Fibroblast of lung (primary cell): ENCODE measurements around the gene NRIP1. TPM values are rescaled to one million over a fixed set of nuclear protein-coding genes. Genes with fewer than 3 reads are reported as not detected.

Experiments
- DNase-seq, 2 donors: peaks; one replicate each; pipeline versions ENCODE4 v3.0.0 to v3.0.0-alpha.2; 2010; ENCODE audit warnings: low read depth in 2 of 2
- H2AFZ ChIP-seq: 2 replicates; pipeline ENCODE4 v1.5.1; 2012; ENCODE audit warnings: low read length, control low read depth, inconsistent platforms
- H3K27ac ChIP-seq: 2 replicates; pipeline ENCODE4 v1.5.1; 2011; ENCODE audit warnings: low read length, control low read depth; ENCODE audit not compliant: insufficient read depth
- H3K27me3 ChIP-seq: 2 replicates; pipeline ENCODE4 v1.5.1; 2011; ENCODE audit warnings: mild to moderate bottlenecking, low read length; ENCODE audit not compliant: control insufficient read depth, insufficient read depth
- H3K36me3 ChIP-seq: 2 replicates; pipeline ENCODE4 v1.5.1; 2011; ENCODE audit warnings: low read length; ENCODE audit not compliant: control insufficient read depth, insufficient read depth
- H3K4me1 ChIP-seq: 2 replicates; pipeline ENCODE4 v1.5.1; 2011; ENCODE audit warnings: low read length; ENCODE audit not compliant: control insufficient read depth, insufficient read depth; ENCODE audit errors: extremely low read depth
- H3K4me2 ChIP-seq: 2 replicates; pipeline ENCODE4 v1.5.1; 2011; ENCODE audit warnings: low read length, control low read depth; ENCODE audit not compliant: insufficient read depth; ENCODE audit errors: extremely low read depth
- H3K4me3 ChIP-seq, 4 experiments: fragments of 200-600 bp in 1 of 4; sonication (generic) in 1 of 4; replicated peaks in 1 of 4; 2 replicates each; pipeline ENCODE4 v1.5.1; 2011 to 2016; ENCODE audit warnings: low read length in 4 of 4, low read depth in 3 of 4, mild to moderate bottlenecking in 3 of 4, control low read depth in 2 of 4, inconsistent platforms in 1 of 4, mixed read lengths in 1 of 4; ENCODE audit not compliant: insufficient read depth in 1 of 4; ENCODE audit errors: control extremely low read depth in 1 of 4
- H3K79me2 ChIP-seq: 2 replicates; pipeline ENCODE4 v1.5.1; 2012; ENCODE audit warnings: mild to moderate bottlenecking, low read length, inconsistent platforms; ENCODE audit not compliant: control insufficient read depth, insufficient read depth
- H3K9ac ChIP-seq: 2 replicates; pipeline ENCODE4 v1.5.1; 2011; ENCODE audit warnings: mild to moderate bottlenecking, low read length, control low read depth; ENCODE audit not compliant: insufficient read depth
- H3K9me3 ChIP-seq: 2 replicates; pipeline ENCODE4 v1.5.1; 2012; ENCODE audit warnings: low read depth, low read length; ENCODE audit not compliant: control insufficient read depth, insufficient read depth
- H4K20me1 ChIP-seq: 2 replicates; pipeline ENCODE4 v1.5.1; 2011; ENCODE audit warnings: low read length; ENCODE audit not compliant: control insufficient read depth, insufficient read depth; ENCODE audit errors: extremely low read depth
- EZH2 ChIP-seq: IDR thresholded peaks from 2 replicates; pipeline ENCODE4 v1.5.1; 2012; ENCODE audit warnings: low read length, control low read depth, mild to moderate bottlenecking; ENCODE audit errors: missing control alignments
- polyA plus RNA-seq, 2 donors: library from polyadenylated mRNA; depleted of rRNA in 1 of 2; stranded (reverse) in 1 of 2; unstranded in 1 of 2; fragments of >200 nt; gene quantifications; 2 replicates each; pipeline ENCODE4 v1.2.1, GENCODE V29; 2011 to 2012; ENCODE audit warnings: missing spikeins in 1 of 2
- total RNA-seq: library from RNA; depleted of rRNA; stranded (reverse); fragments of >200 nt; gene quantifications from 2 replicates; pipeline ENCODE4 v1.2.1, GENCODE V29; 2014
- TF ChIP-seq, protein P1 (sequence below), 2 donors: IDR thresholded peaks in 1 of 2; conservative IDR thresholded peaks in 1 of 2; 1 replicate in 1 of 2; 2 replicates in 1 of 2; pipeline ENCODE4 v1.5.1; 2011 to 2012; ENCODE audit warnings: low read length in 2 of 2, control low read depth in 1 of 2, inconsistent platforms in 1 of 2, low read depth in 1 of 2, mild to moderate bottlenecking in 1 of 2

The NRIP1 gene
- total and polyA plus RNA-seq, 2 donors (not counting 1 experiment from before 2014, with no cell fraction given), result 17.8 to 24.8 TPM

DNA sequence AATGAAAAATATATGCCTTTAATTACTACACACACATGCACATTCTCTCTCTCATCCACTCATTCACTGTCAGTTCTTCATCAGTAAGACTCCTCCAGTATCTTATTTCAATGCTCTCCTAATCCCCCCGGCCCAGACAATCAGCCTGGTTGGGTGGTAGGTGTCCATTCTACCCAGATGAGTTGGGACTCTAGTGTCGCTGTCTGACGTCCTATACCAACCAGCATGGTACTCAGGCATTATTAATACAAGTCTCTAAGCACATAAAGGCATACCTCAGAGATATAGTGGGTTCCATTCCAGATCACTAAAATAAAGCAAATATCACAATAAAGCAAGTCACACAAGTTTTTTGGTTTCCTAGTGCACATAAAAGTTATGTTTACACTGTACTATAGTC, 19.8 kb downstream of the NRIP1 start:
- Histone ChIP-seq H4K20me1 (no peaks in the 10 kb centered on the region), H3K27me3 (no peaks in the 10 kb centered on the region), H3K4me2 (no peak overlapping the region), H2AFZ (no peak overlapping the region), H3K27ac (no peak overlapping the region), H3K9ac (no peak overlapping the region), H3K36me3 (no peaks in the 10 kb centered on the region), H3K4me1 (no peaks in the 10 kb centered on the region), H3K4me3 (no peak overlapping the region), H3K9me3 (no peaks in the 10 kb centered on the region), H3K79me2 (peaks cover 89% of the 10 kb centered on the region)
- DNase-seq, result no peak
- TF ChIP-seq, protein P1, sequence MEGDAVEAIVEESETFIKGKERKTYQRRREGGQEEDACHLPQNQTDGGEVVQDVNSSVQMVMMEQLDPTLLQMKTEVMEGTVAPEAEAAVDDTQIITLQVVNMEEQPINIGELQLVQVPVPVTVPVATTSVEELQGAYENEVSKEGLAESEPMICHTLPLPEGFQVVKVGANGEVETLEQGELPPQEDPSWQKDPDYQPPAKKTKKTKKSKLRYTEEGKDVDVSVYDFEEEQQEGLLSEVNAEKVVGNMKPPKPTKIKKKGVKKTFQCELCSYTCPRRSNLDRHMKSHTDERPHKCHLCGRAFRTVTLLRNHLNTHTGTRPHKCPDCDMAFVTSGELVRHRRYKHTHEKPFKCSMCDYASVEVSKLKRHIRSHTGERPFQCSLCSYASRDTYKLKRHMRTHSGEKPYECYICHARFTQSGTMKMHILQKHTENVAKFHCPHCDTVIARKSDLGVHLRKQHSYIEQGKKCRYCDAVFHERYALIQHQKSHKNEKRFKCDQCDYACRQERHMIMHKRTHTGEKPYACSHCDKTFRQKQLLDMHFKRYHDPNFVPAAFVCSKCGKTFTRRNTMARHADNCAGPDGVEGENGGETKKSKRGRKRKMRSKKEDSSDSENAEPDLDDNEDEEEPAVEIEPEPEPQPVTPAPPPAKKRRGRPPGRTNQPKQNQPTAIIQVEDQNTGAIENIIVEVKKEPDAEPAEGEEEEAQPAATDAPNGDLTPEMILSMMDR (conservative IDR thresholded peaks at IDR 0.05 in 1 of 2, IDR thresholded peaks at IDR 0.05 in 1 of 2; ENCODE audit: low read depth in 1 of 2, low read length in 2 of 2), result no peak
- no peak for TF ChIP-seq EZH2

DNA sequence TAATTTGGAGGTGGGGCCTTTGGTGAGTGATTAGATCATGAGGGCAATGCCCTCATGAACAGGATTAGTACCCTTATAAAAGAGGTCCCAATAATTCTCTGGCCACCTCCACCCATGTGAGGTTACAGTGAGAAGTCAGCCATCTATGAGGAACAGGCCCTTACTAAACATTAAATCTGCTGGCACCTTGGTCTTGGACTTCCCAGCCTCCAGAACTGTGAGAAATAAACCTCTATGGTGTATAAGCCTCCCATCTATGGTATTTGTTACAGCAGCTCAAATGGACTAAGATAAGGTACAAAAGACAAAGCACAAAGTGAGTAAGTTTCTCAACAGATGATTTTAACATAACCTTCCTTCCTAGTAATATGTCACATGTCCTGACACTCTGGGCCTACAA, 22.3 kb downstream of the NRIP1 start:
- Histone ChIP-seq H3K79me2 (peaks cover 84% of the 10 kb centered on the region), H3K27me3 (no peaks in the 10 kb centered on the region), H3K36me3 (no peaks in the 10 kb centered on the region), H3K4me3 (no peak overlapping the region), H3K4me2 (no peak overlapping the region), H4K20me1 (no peaks in the 10 kb centered on the region), H3K4me1 (no peaks in the 10 kb centered on the region), H3K27ac (no peak overlapping the region), H3K9ac (no peak overlapping the region), H3K9me3 (no peaks in the 10 kb centered on the region), H2AFZ (no peak overlapping the region)
- TF ChIP-seq, protein P1 (conservative IDR thresholded peaks at IDR 0.05 in 1 of 2, IDR thresholded peaks at IDR 0.05 in 1 of 2; ENCODE audit: low read depth in 1 of 2, low read length in 2 of 2), result no peak
- TF ChIP-seq EZH2, result no peak
- no peak for DNase-seq

DNA sequence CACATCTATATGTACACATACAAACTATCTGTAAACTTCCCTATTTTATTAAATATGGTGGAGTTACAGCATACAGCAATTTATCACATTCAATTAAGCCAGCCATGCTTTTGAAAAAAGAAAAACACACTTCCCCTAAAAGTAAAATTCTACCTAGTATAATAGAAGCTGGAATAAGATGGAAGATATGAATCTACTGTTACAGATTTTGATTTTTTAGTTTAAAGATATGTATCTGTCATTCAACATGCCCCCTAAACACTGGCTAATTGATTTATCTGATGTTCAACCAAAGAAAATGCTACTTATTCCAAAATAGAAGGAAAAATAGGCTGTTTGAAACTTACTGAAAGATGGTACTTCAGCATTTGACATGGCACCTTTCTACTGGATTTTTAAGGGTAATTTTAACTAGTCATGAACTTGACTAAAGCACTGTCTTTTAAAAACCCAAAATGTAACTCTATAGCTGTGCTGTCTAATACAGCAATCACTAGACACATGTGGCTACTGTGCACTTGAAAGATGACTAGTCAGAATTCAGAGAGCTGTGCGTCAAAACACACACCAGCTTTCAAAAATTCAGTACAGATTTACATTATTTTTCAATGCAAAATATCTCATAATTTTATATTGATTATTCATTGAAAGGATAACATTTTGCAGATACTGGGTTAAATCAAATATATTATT, 25.0 kb downstream of the NRIP1 start:
- peaks cover 78% of the 10 kb centered on the region for H3K79me2 ChIP-seq

More for the DNA sequence above, 25.0 kb downstream of the NRIP1 start:
- DNase-seq, result no peak
- H2AFZ ChIP-seq, result no peak overlapping the region
- H3K27ac ChIP-seq, result no peak overlapping the region
- H3K9me3 ChIP-seq, result no peaks in the 10 kb centered on the region
- H4K20me1 ChIP-seq, result no peaks in the 10 kb centered on the region
- no peak overlapping the region for H3K4me3 ChIP-seq
- no peaks in the 10 kb centered on the region for H3K36me3 ChIP-seq
- H3K9ac ChIP-seq, result no peak overlapping the region
- H3K4me1 ChIP-seq, result no peaks in the 10 kb centered on the region
- H3K27me3 ChIP-seq, result no peaks in the 10 kb centered on the region
- no peak overlapping the region for H3K4me2 ChIP-seq
- TF ChIP-seq, protein P1 (conservative IDR thresholded peaks at IDR 0.05 in 1 of 2, IDR thresholded peaks at IDR 0.05 in 1 of 2; ENCODE audit: low read depth in 1 of 2, low read length in 2 of 2), result no peak
- TF ChIP-seq EZH2, result no peak
